Putamen (tissue), 1 donor: ENCODE data around the gene ZIC4.

ENCODE experiments used
- DNase-seq: peaks from one replicate; pipeline ENCODE4 v3.0.0-alpha.2; 2016; ENCODE audit warnings: low spot score

Gene ZIC4

GRCh38 chr3:147404800-147405230 is 1.5 kb downstream of the ZIC4 start:
- DNase-seq = no peak

- no peak for DNase-seq
These were observed 2.1 kb downstream of the ZIC4 start for GRCh38 chr3:147404000-147404799.

GRCh38 chr3:147403511-147403910 is 2.8 kb downstream of the ZIC4 start:
- no peak for DNase-seq

- no peak for DNase-seq
These were observed 4.2 kb downstream of the ZIC4 start for GRCh38 chr3:147402159-147402558.

GRCh38 chr3:147401421-147401820 is 4.9 kb downstream of the ZIC4 start:
- DNase-seq = no peak

- DNase-seq = no peak
These were observed 5.3 kb downstream of the ZIC4 start for GRCh38 chr3:147400999-147401398.

GRCh38 chr3:147400111-147400510 is 6.2 kb downstream of the ZIC4 start:
- DNase-seq = no peak

GRCh38 chr3:147398813-147399534 is 7.4 kb downstream of the ZIC4 start:
- DNase-seq = no peak

- no peak for DNase-seq
These were observed 8.2 kb downstream of the ZIC4 start for GRCh38 chr3:147397875-147398812.

GRCh38 chr3:147397155-147397874 is 9.0 kb downstream of the ZIC4 start:
- DNase-seq = no peak

- DNase-seq = no peak
These were observed 9.7 kb downstream of the ZIC4 start for GRCh38 chr3:147396712-147397046.

GRCh38 chr3:147395899-147396711 is 10.2 kb downstream of the ZIC4 start:
- DNase-seq = no peak

GRCh38 chr3:147394884-147395225 is 11.5 kb downstream of the ZIC4 start:
- DNase-seq = no peak

- no peak for DNase-seq
These were observed 12.1 kb downstream of the ZIC4 start for GRCh38 chr3:147393943-147394883.

- DNase-seq = peak; percentile 58
These were observed 12.9 kb downstream of the ZIC4 start for GRCh38 chr3:147393261-147393942.

GRCh38 chr3:147392625-147392946 is 13.8 kb downstream of the ZIC4 start:
- DNase-seq = no peak

- peak; percentile 70 for DNase-seq
These were observed 14.3 kb downstream of the ZIC4 start for GRCh38 chr3:147391781-147392624.
